NCI-H526 treated with DMSO at 0.1 percent for 48 hours (cell line): ENCODE data around the gene JAZF1.
"Not testable (repeated sequence)": the region's sequence is repeated elsewhere in the genome, so short reads cannot be mapped to it uniquely, and the experiment has no call there.

Experiments
- DNase-seq: peaks from one replicate; lab custom pipeline; 2025; lab: John Stamatoyannopoulos, UW

The JAZF1 gene

DNA sequence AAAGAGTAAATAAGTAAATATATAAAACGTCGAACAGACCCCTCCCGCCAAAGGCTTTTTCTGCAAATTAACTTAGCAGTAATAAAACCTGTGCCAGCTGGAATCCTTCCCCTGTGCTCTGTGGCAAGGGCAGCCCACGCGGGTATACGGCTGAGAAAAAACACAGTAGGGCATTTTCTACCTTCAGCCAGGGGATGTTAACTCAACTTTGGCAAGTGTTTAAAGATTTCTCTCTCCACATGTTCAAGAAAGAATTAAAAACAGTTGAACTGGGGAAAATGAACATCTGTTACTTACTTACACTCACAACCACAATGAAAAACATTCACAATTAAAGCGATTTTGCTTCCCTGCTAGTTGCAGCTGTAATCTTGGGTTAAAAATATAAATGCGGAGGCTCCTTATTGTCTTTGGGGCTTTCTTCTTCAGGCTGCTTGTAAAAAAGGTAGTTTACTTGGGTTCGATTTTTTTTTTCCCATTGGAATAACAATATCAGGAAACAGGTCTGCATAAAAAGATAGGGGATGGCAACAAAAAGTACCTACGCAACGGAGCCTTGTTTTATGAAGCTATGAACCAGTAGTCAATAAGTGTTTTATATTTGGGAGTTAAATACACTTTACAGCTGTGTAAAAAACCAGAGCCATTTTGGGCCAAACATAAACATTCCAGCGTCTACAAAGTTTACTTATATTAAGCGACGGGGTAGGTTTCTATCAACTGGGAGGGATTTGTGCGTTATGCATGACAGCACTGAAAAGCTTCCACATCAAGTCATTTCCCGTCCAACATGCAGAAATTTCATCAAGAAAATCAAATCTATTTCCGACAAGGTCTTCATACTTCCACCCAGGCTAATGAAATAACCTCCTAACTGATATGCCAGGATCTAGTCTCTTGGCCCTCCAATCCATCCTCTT is 308.0 kb downstream of the JAZF1 start:
- DNase-seq, result no peak

GRCh38 chr7:27871866-27872265 is 308.7 kb downstream of the JAZF1 start:
- no peak for DNase-seq

DNA sequence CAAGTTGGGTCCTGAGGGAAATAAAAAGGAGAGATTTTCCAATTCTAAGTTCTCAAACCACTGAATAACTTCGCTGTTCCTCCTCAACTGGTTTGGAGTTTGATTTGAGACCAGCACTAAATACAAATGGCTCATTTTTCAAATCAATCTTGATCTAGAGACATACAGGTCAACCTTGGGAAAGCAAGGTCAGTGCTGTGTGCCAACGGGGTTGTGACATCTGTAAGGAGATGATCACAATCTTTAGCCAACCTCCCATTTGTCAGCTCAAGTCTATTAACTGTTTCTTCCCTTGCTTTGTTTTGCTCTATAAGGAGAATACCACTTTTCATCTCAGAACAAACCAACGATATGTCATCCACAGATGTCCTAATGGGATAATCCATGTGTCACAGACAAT is 309.5 kb downstream of the JAZF1 start:
- DNase-seq, result no peak

DNA sequence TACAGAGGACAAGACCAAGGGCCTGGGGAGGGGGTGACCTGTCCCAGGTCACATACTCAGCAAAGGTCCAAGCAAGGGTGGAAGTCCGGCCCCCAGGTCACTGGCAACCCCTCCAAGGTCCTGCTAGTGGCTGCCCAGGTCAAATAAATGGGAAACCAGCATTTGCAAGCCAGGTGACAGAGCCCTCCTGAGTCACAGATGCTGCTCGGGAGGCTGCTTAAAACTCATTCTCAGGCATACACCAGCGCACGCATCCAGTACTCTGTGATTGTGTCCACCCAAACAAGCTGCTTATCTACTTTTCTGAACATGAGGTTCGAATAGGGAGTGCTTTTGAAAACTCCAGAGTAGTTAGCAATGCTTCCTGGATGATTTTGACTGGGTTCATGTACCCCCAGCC is 310.0 kb downstream of the JAZF1 start:
- DNase-seq, result no peak

GRCh38 chr7:27869056-27869455 is 311.5 kb downstream of the JAZF1 start:
- DNase-seq, result no peak

- no peak for DNase-seq
These were observed 312.5 kb downstream of the JAZF1 start for GRCh38 chr7:27868131-27868550.

GRCh38 chr7:27866828-27867672 is 313.5 kb downstream of the JAZF1 start:
- no peak for DNase-seq

- DNase-seq, result no peak
These were observed 314.3 kb downstream of the JAZF1 start for GRCh38 chr7:27866256-27866655.

DNA sequence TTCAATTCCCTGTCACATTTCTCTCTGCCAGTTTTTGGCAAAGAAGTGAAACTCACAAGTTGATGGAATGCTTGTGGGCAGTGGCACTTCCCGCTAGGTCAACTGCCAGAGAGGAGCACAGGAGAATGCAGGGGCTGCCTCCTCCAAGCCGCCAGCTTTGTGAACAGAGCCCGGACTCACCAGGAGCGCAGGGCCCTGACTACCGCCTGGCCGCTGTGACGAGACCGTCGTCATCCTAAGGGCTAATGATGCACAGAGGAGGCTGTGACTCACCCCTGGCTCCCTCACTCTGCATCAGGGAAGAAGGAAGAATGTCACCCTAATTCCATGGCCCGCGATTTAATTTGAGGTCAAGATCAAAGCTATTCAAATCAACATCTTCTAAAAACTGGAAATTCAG is 316.7 kb downstream of the JAZF1 start:
- no peak for DNase-seq

DNA sequence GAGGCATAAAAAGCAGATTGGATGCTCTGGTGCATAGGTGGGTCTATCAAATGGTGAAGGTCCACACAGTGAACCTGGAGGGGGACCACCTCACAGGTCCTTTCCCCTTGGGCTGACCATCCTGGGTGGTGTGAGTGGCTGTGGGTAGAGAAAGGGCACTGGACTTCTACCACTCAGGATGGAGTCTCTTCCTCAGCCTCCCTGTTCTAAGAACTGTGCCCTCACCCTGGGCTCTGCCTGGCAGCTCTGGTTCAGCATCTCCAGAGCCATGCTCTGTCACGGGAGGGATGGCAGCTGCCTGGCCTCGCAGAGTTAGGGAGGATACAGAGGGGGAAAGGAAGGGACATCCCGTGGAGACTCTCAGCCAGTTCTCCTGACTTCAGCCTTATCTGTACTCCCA is 318.8 kb downstream of the JAZF1 start:
- DNase-seq, result no peak

- no peak for DNase-seq
These were observed 319.8 kb downstream of the JAZF1 start for GRCh38 chr7:27860800-27861199.

DNA sequence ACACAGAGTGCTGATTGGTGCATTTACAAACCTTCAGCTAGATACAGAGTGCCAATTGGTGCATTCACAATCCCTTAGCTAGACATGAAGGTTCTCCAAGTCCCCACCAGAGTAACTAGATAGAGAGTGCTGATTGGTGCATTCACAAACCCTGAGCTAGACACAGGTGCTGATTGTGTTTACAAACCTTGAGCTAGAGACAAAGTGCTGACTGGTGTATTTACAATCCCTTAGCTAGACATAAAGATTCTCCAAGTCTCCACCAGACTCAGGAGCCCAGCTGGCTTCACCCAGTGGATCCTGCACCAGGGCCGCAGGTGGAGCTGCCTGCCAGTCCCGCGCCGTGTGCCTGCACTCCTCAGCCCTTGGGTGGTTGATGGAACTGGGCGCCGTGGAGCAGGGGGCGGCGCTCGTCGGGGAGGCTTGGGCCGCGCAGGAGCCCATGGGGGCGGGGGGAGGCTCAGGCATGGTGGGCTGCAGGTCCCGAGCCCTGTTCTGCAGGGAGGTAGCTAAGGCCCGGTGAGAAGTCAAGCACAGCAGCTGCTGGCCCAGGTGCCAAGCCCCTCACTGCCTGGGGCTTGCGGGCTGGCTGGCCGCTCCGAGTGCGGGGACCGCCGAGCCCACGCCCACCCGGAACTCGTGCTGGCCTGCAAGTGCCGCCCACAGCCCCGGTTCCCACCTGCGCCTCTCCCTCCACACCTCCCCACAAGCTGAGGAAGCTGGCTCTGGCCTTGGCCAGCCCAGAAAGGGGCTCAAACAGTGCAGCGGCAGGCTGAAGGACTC is 323.7 kb downstream of the JAZF1 start:
- DNase-seq, result not testable (repeated sequence)

- no peak for DNase-seq
These were observed 330.1 kb downstream of the JAZF1 start for GRCh38 chr7:27850531-27850930.

DNA sequence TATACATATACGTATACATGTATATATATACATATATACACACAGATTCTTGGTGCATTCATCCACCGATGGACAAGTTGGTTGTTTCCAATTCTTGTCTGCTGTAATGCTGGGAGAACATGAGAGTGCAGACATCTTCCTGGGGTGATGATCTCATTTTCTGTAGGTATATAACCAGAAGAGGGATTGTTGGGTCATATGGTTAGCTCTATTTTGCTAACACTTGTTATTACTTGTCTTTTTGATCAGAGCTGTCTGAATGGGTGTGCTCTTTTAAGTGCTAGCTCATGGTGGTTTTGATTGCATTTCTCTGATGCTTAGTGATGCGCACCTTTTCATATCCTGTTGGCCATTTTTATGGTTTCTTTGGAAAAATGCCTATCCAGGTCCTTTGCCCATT is 334.2 kb downstream of the JAZF1 start:
- no peak for DNase-seq

GRCh38 chr7:27843584-27844305 is 336.9 kb downstream of the JAZF1 start:
- DNase-seq, result no peak

- no peak for DNase-seq
These were observed 337.7 kb downstream of the JAZF1 start for GRCh38 chr7:27842851-27843250.

GRCh38 chr7:27842094-27842692 is 338.4 kb downstream of the JAZF1 start:
- no peak for DNase-seq

DNA sequence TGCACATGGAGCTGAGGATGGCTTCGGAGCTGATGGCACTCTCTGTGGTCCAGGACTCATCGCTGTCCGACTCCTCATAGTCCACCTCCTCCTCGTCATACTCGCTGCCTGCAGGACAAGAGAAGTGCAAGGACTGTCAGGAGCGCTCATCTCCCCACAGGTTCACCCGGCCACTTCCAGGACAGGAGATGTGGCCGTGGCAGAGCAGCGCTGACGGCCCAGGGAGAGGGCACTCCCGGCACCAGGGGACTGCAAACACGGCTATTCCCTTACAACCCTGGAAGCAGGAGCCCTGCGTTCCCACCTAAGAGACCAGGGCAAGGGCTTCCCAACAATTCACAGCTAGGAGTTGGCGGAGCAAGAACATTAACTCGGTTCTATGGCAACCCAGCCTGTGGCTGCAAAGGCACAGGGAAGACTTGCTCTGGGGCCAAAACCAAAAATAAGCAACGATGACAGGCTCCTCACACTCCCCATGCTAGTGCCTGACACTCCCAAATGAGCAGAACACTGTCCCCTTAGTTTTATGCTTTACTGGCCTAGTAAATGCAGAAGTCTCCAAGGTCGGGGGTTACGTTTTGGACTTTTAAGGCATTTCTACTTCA is 339.7 kb downstream of the JAZF1 start:
- DNase-seq, result no peak

DNA sequence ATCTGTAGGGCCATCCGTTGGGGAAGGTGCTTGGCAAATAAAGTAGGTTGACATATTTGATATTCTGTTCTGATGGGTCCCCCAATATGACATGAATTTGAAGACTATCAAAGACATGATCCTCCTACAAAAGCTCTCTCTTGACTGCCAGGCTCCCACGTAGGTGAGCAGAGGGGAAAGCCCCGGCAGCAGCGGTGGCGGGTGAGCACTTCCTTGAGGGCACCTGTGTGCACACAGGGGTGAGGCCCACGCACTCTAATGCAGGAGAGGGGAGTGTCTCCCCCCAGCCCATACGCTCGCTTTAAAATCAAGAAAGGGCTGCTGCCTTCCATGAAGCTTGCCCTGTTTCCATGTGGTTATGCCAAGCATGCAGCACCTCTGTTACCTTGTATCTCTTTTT is 340.3 kb downstream of the JAZF1 start:
- no peak for DNase-seq

GRCh38 chr7:27839099-27839498 is 341.5 kb downstream of the JAZF1 start:
- no peak for DNase-seq

- no peak for DNase-seq
These were observed 344.1 kb downstream of the JAZF1 start for GRCh38 chr7:27836536-27836935.
